ENCODE results near the gene TYK2. TPM values are rescaled to one million over a fixed set of nuclear protein-coding genes. Genes with fewer than 3 reads are reported as not detected.

TYK2 gene
- total and polyA plus RNA-seq, 2 of the 13 experiments (the other 11 are each of a cell fraction or from before 2014, with no cell fraction given): 38.8 to 60.1 TPM

GRCh38 chr19:10327793-10328192 lies 52.6 kb downstream of the TYK2 start:
- 96% methylated on average over 4 of the region's 7 CpGs for WGBS (ENCODE audit: low lambda C conversion rate)
- DNase-seq (ENCODE audit: low spot score) (no peak), FAIRE-seq (no peak), ATAC-seq (no peak)
- no peaks in the 10 kb centered on the region; a peak in 1 of 5 replicates for H3K27me3 ChIP-seq (ENCODE audit: control insufficient read depth in 1 of 2, insufficient read depth in 2 of 2, low read length in 2 of 2)
- peaks cover 35 to 73% of the 10 kb centered on the region in 2 experiments for H3K36me3 ChIP-seq (replicated peaks in 1 of 2; ENCODE audit: control insufficient read depth in 1 of 2, insufficient read depth in 2 of 2, low read length in 2 of 2)
- in situ Hi-C loops (cut with HindIII; ENCODE audit: extremely low pct_ligation_motif_present, low pct_unique_long_range_greater_than_20kb) (no loop called here), intact Hi-C loops (cut with micrococcal nuclease; ENCODE audit: unreplicated experiment) (no loop called here)
- H3K4me1 ChIP-seq (ENCODE audit: insufficient read depth, low read length): peaks cover 11% of the 10 kb centered on the region
- no peak overlapping the region for H3K4me2 ChIP-seq (ENCODE audit: low read depth, low read length)
- no peak overlapping the region for H2AFZ ChIP-seq (ENCODE audit: low read length)
- no TSS peak for BruUV-seq (replicated peaks)
- TF ChIP-seq ZNF512 (CRISPR knock-in tag; IDR thresholded peaks at IDR 0.05): no peak
- TF ChIP-seq POLR2A (IDR thresholded peaks at IDR 0.05; ENCODE audit: insufficient read depth in 1 of 2, low read depth in 2 of 2, low read length in 2 of 2): 0 out of 4 replicates have a peak, but pooled peaks of 1 of the 2 experiments have one; percentile 23
- peaks cover 23% of the 10 kb centered on the region for H3K79me2 ChIP-seq (ENCODE audit: insufficient read depth, low read length)
- ChIA-PET CTCF (ENCODE audit: low intra/inter-chr PET ratio, low total read pairs) (no interaction called here), POLR2A (no interaction called here)
- H3K9me3 ChIP-seq (ENCODE audit: low read length): no peaks in the 10 kb centered on the region
- no peak overlapping the region for H3K4me3 ChIP-seq (replicated peaks in 1 of 3; ENCODE audit: insufficient read depth in 1 of 3, low read depth in 2 of 3, low read length in 3 of 3)
- H3K9ac ChIP-seq (ENCODE audit: insufficient read depth, low read depth, low read length): no peak overlapping the region
- no peak overlapping the region for H3K27ac ChIP-seq (ENCODE audit: extremely low read length, insufficient read depth, low read length)
- peaks cover 16% of the 10 kb centered on the region; the same call in 1 of the 2 replicates for H4K20me1 ChIP-seq (ENCODE audit: insufficient read depth, low read length)

GRCh38 chr19:10325732-10326131 lies 54.6 kb downstream of the TYK2 start:
- FAIRE-seq (no peak), ATAC-seq (no peak), DNase-seq (ENCODE audit: low spot score) (no peak)
- peaks cover 8% of the 10 kb centered on the region for H3K79me2 ChIP-seq (ENCODE audit: insufficient read depth, low read length)
- 97% methylated on average over 8 of the region's 8 CpGs for WGBS (ENCODE audit: low lambda C conversion rate)
- intact Hi-C loops (cut with micrococcal nuclease; ENCODE audit: unreplicated experiment): no loop called here
- BruUV-seq (replicated peaks): no TSS peak
- ChIA-PET POLR2A (interaction anchor here (1.0 to 3.2 kb wide), 2 partner anchors 8 to 36 kb away, joined by 5 to 24 read pairs; partner anchors contain the start of genes ICAM5 and RAVER1), CTCF (ENCODE audit: low intra/inter-chr PET ratio, low total read pairs) (no interaction called here)
- H3K4me3 ChIP-seq (replicated peaks in 1 of 3; ENCODE audit: insufficient read depth in 1 of 3, low read depth in 2 of 3, low read length in 3 of 3): no peak overlapping the region
- 0 out of 2 replicates have a peak, but pooled peaks cover 11% of the 10 kb centered on the region for H4K20me1 ChIP-seq (ENCODE audit: insufficient read depth, low read length)
- H2AFZ ChIP-seq (ENCODE audit: low read length): no peak overlapping the region
- no peaks in the 10 kb centered on the region for H3K4me1 ChIP-seq (ENCODE audit: insufficient read depth, low read length)
- H3K9ac ChIP-seq (ENCODE audit: insufficient read depth, low read depth, low read length): no peak overlapping the region
- H3K4me2 ChIP-seq (ENCODE audit: low read depth, low read length): no peak overlapping the region
- no peak overlapping the region for H3K27ac ChIP-seq (ENCODE audit: extremely low read length, insufficient read depth, low read length)
- peaks cover 47 to 89% of the 10 kb centered on the region in 2 experiments for H3K36me3 ChIP-seq (replicated peaks in 1 of 2; ENCODE audit: control insufficient read depth in 1 of 2, insufficient read depth in 2 of 2, low read length in 2 of 2)
- in situ Hi-C loops (cut with HindIII; ENCODE audit: extremely low pct_ligation_motif_present, low pct_unique_long_range_greater_than_20kb): no loop called here
- no peaks in the 10 kb centered on the region for H3K9me3 ChIP-seq (ENCODE audit: low read length)
- no peaks in the 10 kb centered on the region for H3K27me3 ChIP-seq (ENCODE audit: control insufficient read depth in 1 of 2, insufficient read depth in 2 of 2, low read length in 2 of 2)
- no peak for TF ChIP-seq ZFP36 (IDR thresholded peaks at IDR 0.05; ENCODE audit: borderline replicate concordance, low read depth, low read length, partially characterized antibody)
- no peak for TF ChIP-seq ZNF276 (CRISPR knock-in tag; IDR thresholded peaks at IDR 0.05; ENCODE audit: low read depth)
- TF ChIP-seq ZNF737 (CRISPR knock-in tag; IDR thresholded peaks at IDR 0.05; ENCODE audit: borderline replicate concordance): no peak
- TF ChIP-seq NR0B2 (CRISPR knock-in tag; IDR thresholded peaks at IDR 0.05): no peak
- TF ChIP-seq CCDC6 (CRISPR knock-in tag; IDR thresholded peaks at IDR 0.05): no peak
- no peak for TF ChIP-seq IRF2 (CRISPR knock-in tag; IDR thresholded peaks at IDR 0.05)
- no peak for TF ChIP-seq ZNF710 (CRISPR knock-in tag; IDR thresholded peaks at IDR 0.05; ENCODE audit: borderline replicate concordance)
- no peak for TF ChIP-seq RARA (CRISPR knock-in tag; IDR thresholded peaks at IDR 0.05)
- TF ChIP-seq ZNF143 (CRISPR knock-in tag; IDR thresholded peaks at IDR 0.05): no peak
- no peak for TF ChIP-seq MXD4 (CRISPR knock-in tag; IDR thresholded peaks at IDR 0.05)
- no peak for TF ChIP-seq ZNF484 (CRISPR knock-in tag; IDR thresholded peaks at IDR 0.05; ENCODE audit: borderline replicate concordance, low read depth)
